Left colon (tissue), 2 donors: ENCODE measurements around the gene EYS. TPM values are rescaled to one million over a fixed set of nuclear protein-coding genes. Genes with fewer than 3 reads are reported as not detected.
"Not testable (repeated sequence)": the region's sequence is repeated elsewhere in the genome, so short reads cannot be mapped to it uniquely, and the experiment has no call there.

Source experiments
- ATAC-seq: fragments of 200-7000 bp; cut with Tn5 transposase; one replicate; pipeline ENCODE4 v1.9.1; 2020; ENCODE audit warnings: mild to moderate bottlenecking, moderate library complexity
- DNase-seq, 2 donors: peaks; one replicate each; pipeline ENCODE4 v3.0.0-alpha.2; 2020
- intact Hi-C, 2 donors: fragments of 100-400 bp; cut with DNase I in 1 of 2; cut with micrococcal nuclease in 1 of 2; formaldehyde crosslinking; loops; one replicate each; pipeline versions ENCODE4 v1.11.2 to v1.14.0; 2022; cut with DNase I, micrococcal nuclease
- total RNA-seq, 2 donors: library from RNA; stranded (reverse); fragmentation: NEBNext Ultra II Directional; extraction: Animal tissue kit (Norgen Biotek cat#: 25700); gene quantifications; one replicate each; pipeline ENCODE4 v1.2.1, GENCODE V29; 2021
- donor health status: DM: no; HTN: no; CAD: no.
- donor health status: DM: yes; HTN: yes; CAD: no.

The EYS gene
- total RNA-seq, 2 donors from 2014 or later = 0.59 to 1.3 TPM

GRCh38 chr6:63963769-63964315 lies 1743.2 kb downstream of the EYS start:
- ATAC-seq (no peak), DNase-seq (no peak)
- intact Hi-C loops = no loop called here

- DNase-seq, ATAC-seq, intact Hi-C loops: not testable (repeated sequence)
These were observed 1753.5 kb downstream of the EYS start for GRCh38 chr6:63953336-63954021.

DNA sequence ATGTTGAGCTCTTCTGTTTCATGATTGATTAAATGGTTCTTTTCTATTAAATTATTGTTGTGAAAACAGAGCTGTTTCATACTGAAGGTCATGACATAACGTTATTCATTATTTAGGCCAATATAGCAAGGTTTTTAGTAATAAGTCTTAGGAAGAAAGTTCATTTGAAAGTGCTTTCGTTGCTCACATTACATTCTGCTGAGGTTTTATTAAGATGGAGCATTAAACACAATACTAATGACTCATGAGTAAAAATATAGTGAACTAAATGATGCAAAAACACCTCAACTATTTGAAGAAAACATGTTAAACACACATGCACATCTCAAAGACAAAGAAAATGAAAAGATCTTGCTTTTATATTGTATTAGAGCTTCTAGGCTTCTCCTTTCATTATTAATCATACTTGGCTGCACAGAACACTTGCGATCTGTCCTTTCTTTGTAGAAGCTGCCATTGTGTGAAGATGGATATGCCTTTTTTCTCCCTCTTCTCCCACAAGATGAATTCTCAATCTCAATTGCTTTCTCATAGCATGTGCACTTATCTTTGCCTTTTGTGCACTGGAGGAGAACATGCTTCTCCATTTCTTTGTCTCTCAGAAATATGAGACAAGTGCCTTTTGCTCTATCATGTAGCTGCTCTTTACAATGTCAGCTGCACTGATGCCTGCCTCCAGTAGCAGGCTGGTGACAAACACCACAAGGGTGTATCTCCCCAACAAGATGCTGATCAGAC lies 1759.1 kb downstream of the EYS start:
- intact Hi-C loops = no loop called here
- ATAC-seq (no peak), DNase-seq (no peak)

DNA sequence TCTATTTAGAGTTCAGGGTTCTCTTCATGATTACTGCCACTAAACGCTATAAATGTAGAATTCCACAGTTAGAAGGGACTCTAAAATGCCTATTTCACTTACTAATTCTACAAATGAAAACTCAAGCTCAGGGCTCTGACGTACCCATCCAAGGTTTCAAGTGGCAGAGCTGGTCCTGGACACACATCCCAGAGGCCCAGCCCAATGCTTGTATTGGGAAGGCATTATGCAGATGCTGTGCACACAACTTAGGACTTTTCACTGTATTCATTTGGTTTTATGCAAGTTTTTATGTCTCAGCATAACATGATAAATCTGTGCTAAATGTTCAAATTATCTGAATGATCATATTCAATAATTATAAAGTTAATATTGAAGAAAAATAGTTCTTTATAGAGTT lies 1761.0 kb downstream of the EYS start:
- DNase-seq = no peak
- no peak for ATAC-seq
- intact Hi-C loops = no loop called here

GRCh38 chr6:63943826-63944225 lies 1763.2 kb downstream of the EYS start:
- no peak for DNase-seq
- intact Hi-C loops = no loop called here
- no peak for ATAC-seq

DNA sequence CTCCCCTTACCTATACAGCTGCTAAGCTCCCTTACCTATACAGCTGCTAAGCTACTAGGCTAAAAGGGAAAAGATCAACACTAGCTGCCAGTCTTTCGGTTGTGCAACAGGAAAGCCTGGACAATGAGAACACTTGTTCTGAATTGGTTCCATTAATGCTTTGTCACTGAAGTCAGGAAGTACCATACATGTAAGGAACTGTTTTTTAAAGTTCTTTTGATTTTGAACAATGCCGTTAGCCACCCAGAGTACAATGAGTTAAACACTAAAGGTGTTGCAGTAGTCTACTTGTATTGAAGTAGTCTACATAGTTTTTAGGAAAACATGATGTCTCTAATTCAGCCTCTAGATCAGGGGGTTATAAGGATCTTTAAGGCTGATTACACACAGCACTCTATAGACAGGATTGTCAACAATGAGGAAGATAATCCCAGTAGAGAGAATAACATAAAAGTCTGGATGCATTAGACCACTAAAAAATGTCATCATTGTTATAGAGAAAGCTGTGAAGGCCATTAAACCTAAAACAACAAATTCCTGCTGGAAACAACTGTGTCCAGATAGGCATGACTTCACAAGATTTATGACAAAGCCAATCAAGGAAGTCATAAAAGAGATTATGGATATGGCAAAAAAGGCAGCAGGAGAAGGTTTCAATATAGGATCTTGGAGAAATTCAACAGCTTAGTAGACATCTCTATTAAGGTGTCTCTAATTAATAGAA lies 1765.1 kb downstream of the EYS start:
- intact Hi-C loops = no loop called here
- ATAC-seq = peak; percentile 92
- no peak for DNase-seq

DNA sequence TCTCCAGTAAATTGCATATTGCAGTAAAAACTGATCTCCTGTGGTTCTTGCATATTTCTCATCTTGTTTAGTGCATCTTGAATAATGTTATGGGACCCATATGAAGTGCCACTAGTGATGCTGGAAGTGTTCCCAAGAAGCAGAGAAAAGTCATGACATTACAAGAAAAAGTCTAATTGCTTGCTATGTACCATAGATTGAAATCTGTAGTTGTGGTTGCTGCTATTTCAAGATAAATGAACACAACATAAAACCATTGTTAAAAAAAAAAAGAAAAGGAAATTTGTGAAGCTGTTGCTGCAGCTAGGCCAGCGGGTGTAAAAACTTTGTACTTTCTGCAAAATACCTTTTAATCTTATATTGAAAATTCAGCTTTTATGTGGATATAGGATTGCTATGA lies 1767.0 kb downstream of the EYS start:
- intact Hi-C loops = no loop called here
- ATAC-seq (no peak), DNase-seq (no peak)

GRCh38 chr6:63936399-63936798 lies 1770.6 kb downstream of the EYS start:
- peak; percentile 90 for ATAC-seq
- DNase-seq = no peak
- intact Hi-C loops = no loop called here

DNA sequence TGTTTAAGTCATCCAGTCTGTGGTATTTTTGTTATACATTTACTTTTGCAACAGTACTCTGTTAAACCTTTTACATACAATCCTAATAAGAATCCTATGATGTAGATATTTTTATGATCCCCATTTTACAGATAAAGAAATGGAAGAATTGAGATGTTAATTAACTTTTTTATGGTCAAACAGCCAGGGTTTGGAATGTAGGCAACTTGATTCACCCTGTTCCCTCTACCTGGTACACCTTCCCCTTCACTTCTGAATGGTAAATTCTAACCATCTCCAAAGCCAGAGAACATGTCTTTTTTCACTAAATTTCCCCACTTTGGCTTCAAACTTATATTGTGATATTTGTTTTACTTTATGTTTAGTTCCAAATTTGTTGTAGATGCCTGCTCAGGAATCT lies 1771.3 kb downstream of the EYS start:
- intact Hi-C loops = no loop called here
- ATAC-seq (peak; percentile 70), DNase-seq (no peak)

- intact Hi-C loops, ATAC-seq, DNase-seq: not testable (repeated sequence)
These were observed 1773.1 kb downstream of the EYS start for GRCh38 chr6:63933948-63934347.

DNA sequence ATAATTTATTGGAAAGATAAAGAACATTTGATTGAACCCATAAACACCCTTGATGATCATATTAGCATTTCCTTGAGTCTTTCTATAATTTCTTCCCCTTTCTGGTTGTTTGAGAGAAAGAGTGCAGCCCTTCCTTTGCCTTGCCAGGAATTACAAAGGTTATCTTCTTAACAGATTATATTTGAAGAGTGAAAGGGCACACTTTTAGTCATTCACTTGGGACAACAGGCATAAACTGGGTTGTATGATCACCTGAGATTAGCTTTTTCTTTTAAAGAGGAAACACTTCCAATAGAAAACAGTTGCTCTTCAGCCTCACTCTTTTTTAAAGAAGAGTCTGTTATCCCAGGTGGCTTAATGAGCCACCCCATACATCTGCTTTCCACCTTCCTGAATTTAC lies 1776.2 kb downstream of the EYS start:
- no peak for DNase-seq

DNA sequence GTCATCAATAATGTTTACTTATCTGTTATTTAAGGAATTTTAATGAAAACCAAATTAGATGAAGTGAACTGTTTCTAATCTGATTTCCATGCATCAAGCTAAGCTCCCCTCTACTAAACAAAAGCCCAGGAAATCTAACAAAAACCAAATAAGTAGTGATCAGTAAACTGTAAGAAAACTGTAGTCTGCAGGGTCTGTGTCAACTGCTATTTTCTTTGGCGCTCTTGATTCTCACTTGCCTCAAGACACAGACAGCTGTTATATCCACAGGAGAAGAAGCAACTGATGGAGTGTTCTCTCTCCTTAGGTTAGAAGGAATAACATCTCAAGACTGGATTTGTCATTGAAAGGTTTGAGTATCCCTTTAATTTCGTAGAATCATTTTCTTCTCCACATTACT lies 1777.9 kb downstream of the EYS start:
- ATAC-seq = no peak
- intact Hi-C loops = no loop called here
- DNase-seq = no peak

More for the DNA sequence above, 1776.2 kb downstream of the EYS start:
- intact Hi-C loops = no loop called here
- peak; percentile 55 for ATAC-seq

- DNase-seq (no peak), ATAC-seq (no peak)
- intact Hi-C loops = no loop called here
These were observed 1778.4 kb downstream of the EYS start for GRCh38 chr6:63928613-63929012.

- intact Hi-C loops = no loop called here
- no peak for DNase-seq
- ATAC-seq = no peak
These were observed 1779.8 kb downstream of the EYS start for GRCh38 chr6:63926950-63927927.

- intact Hi-C loops = no loop called here
- peak; percentile 95 for ATAC-seq
- no peak for DNase-seq
These were observed 1780.7 kb downstream of the EYS start for GRCh38 chr6:63926258-63926780.

DNA sequence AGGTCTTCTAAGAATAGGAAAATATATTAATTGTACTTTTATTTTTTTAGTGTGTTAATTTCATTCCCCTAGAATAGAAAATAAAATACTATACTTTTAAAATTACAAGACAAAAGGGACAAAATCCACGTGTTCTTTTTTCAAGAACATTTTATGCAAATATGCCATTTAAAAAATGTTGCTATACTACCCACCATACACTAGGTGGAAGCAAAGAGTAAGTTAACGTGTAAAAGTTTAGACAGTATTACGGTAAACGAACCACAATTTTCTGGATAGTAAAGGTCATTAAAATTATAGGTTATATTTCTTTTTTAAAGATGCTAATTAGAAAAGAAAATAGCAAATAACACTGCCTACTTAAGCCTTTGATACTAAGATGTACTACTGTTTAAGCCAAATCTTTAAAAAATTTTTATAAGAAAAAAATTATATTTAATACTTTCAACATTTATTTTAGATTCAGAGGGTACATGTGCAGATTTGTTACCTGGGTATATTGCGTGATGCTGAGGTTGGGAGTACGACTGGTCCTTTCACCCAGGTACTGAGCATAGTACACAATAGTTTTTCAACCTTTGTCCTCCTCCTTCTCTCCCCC lies 1783.8 kb downstream of the EYS start:
- ATAC-seq (peak; percentile 35), DNase-seq (no peak)
- intact Hi-C loops = loop anchor here in 1 of 2 donors (5.0 kb wide), 1 partner anchor 409 kb away; no protein-coding TSS in a partner anchor

- intact Hi-C loops = loop anchor here in 1 of 2 donors (5.0 kb wide), 1 partner anchor 413 kb away; no protein-coding TSS in a partner anchor
- DNase-seq (no peak), ATAC-seq (no peak)
These were observed 1787.4 kb downstream of the EYS start for GRCh38 chr6:63919556-63920110.
